GM12878 (cell line): ENCODE measurements around the gene BAZ1B. TPM values are rescaled to one million over a fixed set of nuclear protein-coding genes. Genes with fewer than 3 reads are reported as not detected.

ENCODE experiments used
- ATAC-seq: fragments of 200-7000 bp; cut with Tn5 transposase; 3 replicates; pipeline ENCODE4 v1.9.1; 2020; ENCODE audit warnings: mild to moderate bottlenecking, moderate library complexity
- BruUV-seq: library from RNA; stranded (reverse); fragments of 400-500 nt; replicated peaks from 2 replicates; lab custom pipeline; 2021; lab: Mats Ljungman, UMichigan
- CTCF ChIA-PET: fragments of 300-600 bp; sonication (Branson Sonifier 250); formaldehyde crosslinking; extraction: SDS; loops from one replicate; lab custom pipeline; 2021; ENCODE audit warnings: inconsistent platforms; lab: Yijun Ruan, JAX
- POLR2A ChIA-PET: fragments of 350-600 bp; formaldehyde crosslinking; extraction: SDS; loops from one replicate; lab custom pipeline; 2021; ENCODE audit warnings: inconsistent platforms; lab: Charles Lee
- RAD21 ChIA-PET: fragments of 300-600 bp; sonication (Branson Sonifier 250); formaldehyde crosslinking; loops from one replicate; lab custom pipeline; 2023; ENCODE audit warnings: antibody characterized with exemption; ENCODE audit not compliant: unreplicated experiment; lab: Charles Lee
- SMC1A ChIA-PET: fragments of 300-600 bp; sonication (Branson Sonifier 250); formaldehyde crosslinking; loops from one replicate; lab custom pipeline; 2023; ENCODE audit not compliant: unreplicated experiment, uncharacterized antibody; lab: Charles Lee
- DNase-seq: peaks from one replicate; pipeline ENCODE4 v3.0.0-alpha.2; 2011; ENCODE audit warnings: low read depth, low spot score
- FAIRE-seq: peaks from 3 replicates; lab custom pipeline; 2011; peaks lifted over from hg19 to GRCh38; lab: Jason Lieb, UNC
- H2AFZ ChIP-seq: 2 replicates; pipeline ENCODE4 v1.6.0; 2011; ENCODE audit warnings: low read depth, low read length, control low read depth; ENCODE audit not compliant: control insufficient read depth
- H3K27ac ChIP-seq: 2 replicates; pipeline ENCODE4 v1.5.1; 2011; ENCODE audit warnings: control low read depth; ENCODE audit not compliant: control insufficient read depth, insufficient read depth
- H3K27me3 ChIP-seq, 2 experiments: replicated peaks in 1 of 2; 2 replicates each; pipeline versions ENCODE4 v1.6.0 to v1.6.1; 2011; ENCODE audit warnings: low read length in 1 of 2; ENCODE audit not compliant: control insufficient read depth in 2 of 2, insufficient read depth in 2 of 2
- H3K36me3 ChIP-seq, 2 experiments: 2 replicates each; pipeline ENCODE4 v1.5.1; 2011; ENCODE audit warnings: low read length in 1 of 2; ENCODE audit not compliant: control insufficient read depth in 2 of 2, insufficient read depth in 2 of 2
- H3K4me1 ChIP-seq: 2 replicates; pipeline ENCODE4 v1.6.1; 2011; ENCODE audit warnings: mild to moderate bottlenecking, low read length, moderate library complexity, mixed read lengths; ENCODE audit not compliant: control insufficient read depth, insufficient read depth
- H3K4me2 ChIP-seq: 2 replicates; pipeline ENCODE4 v1.6.0; 2011; ENCODE audit warnings: control low read depth; ENCODE audit not compliant: control insufficient read depth, insufficient read depth
- H3K4me3 ChIP-seq: fragments of 200-600 bp; sonication (generic); 2 replicates; pipeline ENCODE4 v1.5.1; 2016
- H3K79me2 ChIP-seq: 2 replicates; pipeline ENCODE4 v1.6.0; 2011; ENCODE audit warnings: low read length; ENCODE audit not compliant: control insufficient read depth, insufficient read depth
- H3K9ac ChIP-seq: 2 replicates; pipeline ENCODE4 v1.8.0; 2011; ENCODE audit warnings: low read length, control low read depth, mixed read lengths; ENCODE audit not compliant: control insufficient read depth, insufficient read depth
- H3K9me3 ChIP-seq: replicated peaks from 3 replicates; pipeline ENCODE4 v1.5.1; 2011; ENCODE audit warnings: mild to moderate bottlenecking, low read length; ENCODE audit not compliant: control insufficient read depth, insufficient read depth
- H4K20me1 ChIP-seq: 2 replicates; pipeline ENCODE4 v1.6.0; 2011; ENCODE audit not compliant: control insufficient read depth, insufficient read depth
- ASH2L ChIP-seq: fragments of 300-600, 200-600 bp; sonication (generic); IDR thresholded peaks from 2 replicates; pipeline ENCODE4 v1.6.1; 2017; ENCODE audit warnings: low read depth, mild to moderate bottlenecking, borderline replicate concordance
- ATF7 ChIP-seq: fragments of 450-650 bp; IDR thresholded peaks from 2 replicates; pipeline ENCODE4 v1.6.1; 2016; ENCODE audit warnings: low read depth, mild to moderate bottlenecking
- CEBPB ChIP-seq, 2 experiments: fragments of 150-350 bp in 1 of 2; IDR thresholded peaks; 2 replicates each; pipeline ENCODE4 v1.6.1; 2012 to 2014; ENCODE audit warnings: low read depth in 2 of 2, low read length in 2 of 2, borderline replicate concordance in 1 of 2, inconsistent platforms in 1 of 2
- ETV6 ChIP-seq, 2 experiments: fragments of 450-650 bp in 1 of 2; IDR thresholded peaks in 1 of 2; conservative IDR thresholded peaks in 1 of 2; 2 replicates each; pipeline ENCODE4 v1.6.1; 2014; ENCODE audit warnings: antibody characterized with exemption in 1 of 2, borderline replicate concordance in 1 of 2, low read depth in 1 of 2, mild to moderate bottlenecking in 1 of 2, moderate library complexity in 1 of 2
- EZH2 ChIP-seq: IDR thresholded peaks from 2 replicates; pipeline ENCODE4 v1.6.1; 2012; ENCODE audit warnings: low read depth, mild to moderate bottlenecking, control low read depth, inconsistent platforms, low read length, borderline replicate concordance; ENCODE audit not compliant: control insufficient read depth
- FOXK2 ChIP-seq: fragments of 450-650 bp; IDR thresholded peaks from 2 replicates; pipeline ENCODE4 v1.6.1; 2017; ENCODE audit warnings: mild to moderate bottlenecking, moderate library complexity
- IKZF2 ChIP-seq, 2 experiments: fragments of 450-650 bp; IDR thresholded peaks; 2 replicates each; pipeline ENCODE4 v1.6.1; 2017; ENCODE audit warnings: mild to moderate bottlenecking in 2 of 2, moderate library complexity in 2 of 2
- KDM1A ChIP-seq: fragments of 200-600 bp; sonication (generic); IDR thresholded peaks from 2 replicates; pipeline ENCODE4 v1.6.1; 2016; ENCODE audit warnings: borderline replicate concordance
- LARP7 ChIP-seq: fragments of 450-650 bp; IDR thresholded peaks from 2 replicates; pipeline ENCODE4 v1.6.1; 2017; ENCODE audit warnings: mild to moderate bottlenecking
- NBN ChIP-seq: fragments of 450-650 bp; IDR thresholded peaks from 2 replicates; pipeline ENCODE4 v1.6.1; 2016
- RAD21 ChIP-seq: IDR thresholded peaks from 2 replicates; pipeline ENCODE4 v1.6.1; 2011; ENCODE audit warnings: mild to moderate bottlenecking, low read depth, low read length, moderate library complexity; ENCODE audit not compliant: insufficient read depth
- TAF1 ChIP-seq: IDR thresholded peaks from 2 replicates; pipeline ENCODE4 v1.6.1; 2011; ENCODE audit warnings: mild to moderate bottlenecking, low read depth, low read length, borderline replicate concordance
- TCF12 ChIP-seq: IDR thresholded peaks from 2 replicates; pipeline ENCODE4 v1.6.1; 2011; ENCODE audit warnings: low read depth, mild to moderate bottlenecking, low read length
- WGBS: methylation state at CpG from one replicate; pipeline ENCODE4 v1.1.6; 2016; ENCODE audit warnings: low lambda C conversion rate; ENCODE audit not compliant: insufficient replicate concordance, insufficient coverage; ENCODE audit errors: missing lambda C conversion rate; 5-methylcytosine and 5-hydroxymethylcytosine counted together
- in situ Hi-C: fragments of 300-500 bp; cut with MboI; formaldehyde crosslinking; loops from 9 replicates; pipeline ENCODE4 v1.14.3; 2018; ENCODE audit warnings: mixed read lengths
- intact Hi-C: fragments of 100-400 bp; cut with micrococcal nuclease; formaldehyde crosslinking; loops from one replicate; pipeline ENCODE4 v1.14.2; 2022; ENCODE audit not compliant: unreplicated experiment
- polyA plus RNA-seq, 11 experiments: library from polyadenylated mRNA; depleted of rRNA in 4 of 11; unstranded in 6 of 11; stranded (reverse) in 5 of 11; fragments of >200 nt; fragmentation: Nextera tagmentation in 4 of 11; fragmentation: Illumina TruSeq in 1 of 11; extraction: Ambion mirVana in 4 of 11; extraction: Trizol in 1 of 11; gene quantifications; 1 replicate in 1 of 11; 2 replicates in 10 of 11; pipeline versions ENCODE4 v1.2.1 to v1.2.3, GENCODE V29; 2011 to 2016; ENCODE audit warnings: inconsistent platforms in 2 of 11, missing spikeins in 2 of 11, low read depth in 1 of 11
- total RNA-seq, 4 experiments: library from RNA; depleted of rRNA in 3 of 4; stranded (reverse); fragments of >200 nt in 3 of 4; fragmentation: Illumina TruSeq in 1 of 4; extraction: Trizol in 1 of 4; gene quantifications; 2 replicates each; pipeline versions ENCODE4 v1.2.1 to v1.2.3, GENCODE V29; 2013 to 2021
- TF ChIP-seq, protein P1 (sequence below): fragments of 150-350 bp; IDR thresholded peaks from 2 replicates; pipeline ENCODE4 v1.6.1; 2014; ENCODE audit warnings: mild to moderate bottlenecking, low read depth, low read length
- TF ChIP-seq, protein P2 (sequence below): fragments of 450-650 bp; formaldehyde crosslinking; IDR thresholded peaks from 2 replicates; pipeline ENCODE4 v1.5.0; 2022; ENCODE audit warnings: mild to moderate bottlenecking, missing genetic modification characterization

The BAZ1B gene
- total and polyA plus RNA-seq, 10 of the 15 experiments (the other 5 are each of a cell fraction or from before 2014, with no cell fraction given) = 14.0 to 77.4 (median 36.2) TPM

DNA sequence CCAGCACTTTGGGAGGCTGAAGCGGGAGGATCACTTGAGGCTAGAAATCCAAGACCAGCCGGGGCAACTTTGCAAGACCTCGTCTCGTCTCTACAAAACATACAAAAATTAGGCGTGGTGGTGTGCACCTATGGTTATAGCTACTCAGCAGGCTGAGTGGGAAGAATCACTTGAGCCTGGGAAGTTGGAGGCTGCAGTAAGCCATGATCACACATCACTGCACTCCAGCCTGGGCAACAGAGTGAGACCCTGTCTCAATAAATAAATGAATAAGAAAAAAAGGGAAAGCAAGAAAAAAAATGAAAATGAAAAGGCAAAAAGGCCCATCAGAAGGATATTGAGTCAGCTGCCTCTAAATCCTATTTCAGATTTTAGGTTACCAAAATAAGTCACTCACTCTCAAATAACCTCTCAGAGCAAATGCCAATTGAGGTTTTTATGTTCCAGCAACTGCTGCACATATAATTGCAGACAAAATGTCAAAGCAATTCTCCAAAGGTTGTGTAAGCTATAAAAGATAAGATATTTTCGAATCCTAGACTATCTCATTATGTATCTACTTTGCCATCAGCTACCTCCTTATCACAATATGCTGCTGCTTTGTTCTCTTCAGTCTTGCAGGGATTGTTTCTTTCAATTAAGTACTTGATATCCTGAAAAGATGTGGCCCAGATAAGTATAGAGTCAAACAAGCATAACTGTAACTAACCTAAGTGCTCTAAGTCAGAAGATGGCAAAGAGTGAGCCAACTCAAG lies 4.7 kb downstream of the BAZ1B start:
- FAIRE-seq = no peak
- TF ChIP-seq KDM1A (no peak), FOXK2 (no peak), ETV6 (conservative IDR thresholded peaks at IDR 0.05 in 1 of 2, IDR thresholded peaks at IDR 0.05 in 1 of 2; ENCODE audit: borderline replicate concordance in 1 of 2, low read depth in 1 of 2) (no peak), NBN (no peak), RAD21 (no peak), ATF7 (no peak), LARP7 (no peak), TCF12 (no peak), IKZF2 (IDR thresholded peaks at IDR 0.05) (no peak), CEBPB (IDR thresholded peaks at IDR 0.05; ENCODE audit: borderline replicate concordance in 1 of 2, low read depth in 2 of 2, low read length in 2 of 2) (no peak), TAF1 (no peak), ASH2L (no peak), EZH2 (no peak)
- TF ChIP-seq, protein P1, sequence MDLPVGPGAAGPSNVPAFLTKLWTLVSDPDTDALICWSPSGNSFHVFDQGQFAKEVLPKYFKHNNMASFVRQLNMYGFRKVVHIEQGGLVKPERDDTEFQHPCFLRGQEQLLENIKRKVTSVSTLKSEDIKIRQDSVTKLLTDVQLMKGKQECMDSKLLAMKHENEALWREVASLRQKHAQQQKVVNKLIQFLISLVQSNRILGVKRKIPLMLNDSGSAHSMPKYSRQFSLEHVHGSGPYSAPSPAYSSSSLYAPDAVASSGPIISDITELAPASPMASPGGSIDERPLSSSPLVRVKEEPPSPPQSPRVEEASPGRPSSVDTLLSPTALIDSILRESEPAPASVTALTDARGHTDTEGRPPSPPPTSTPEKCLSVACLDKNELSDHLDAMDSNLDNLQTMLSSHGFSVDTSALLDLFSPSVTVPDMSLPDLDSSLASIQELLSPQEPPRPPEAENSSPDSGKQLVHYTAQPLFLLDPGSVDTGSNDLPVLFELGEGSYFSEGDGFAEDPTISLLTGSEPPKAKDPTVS = no peak
- TF ChIP-seq, protein P2, sequence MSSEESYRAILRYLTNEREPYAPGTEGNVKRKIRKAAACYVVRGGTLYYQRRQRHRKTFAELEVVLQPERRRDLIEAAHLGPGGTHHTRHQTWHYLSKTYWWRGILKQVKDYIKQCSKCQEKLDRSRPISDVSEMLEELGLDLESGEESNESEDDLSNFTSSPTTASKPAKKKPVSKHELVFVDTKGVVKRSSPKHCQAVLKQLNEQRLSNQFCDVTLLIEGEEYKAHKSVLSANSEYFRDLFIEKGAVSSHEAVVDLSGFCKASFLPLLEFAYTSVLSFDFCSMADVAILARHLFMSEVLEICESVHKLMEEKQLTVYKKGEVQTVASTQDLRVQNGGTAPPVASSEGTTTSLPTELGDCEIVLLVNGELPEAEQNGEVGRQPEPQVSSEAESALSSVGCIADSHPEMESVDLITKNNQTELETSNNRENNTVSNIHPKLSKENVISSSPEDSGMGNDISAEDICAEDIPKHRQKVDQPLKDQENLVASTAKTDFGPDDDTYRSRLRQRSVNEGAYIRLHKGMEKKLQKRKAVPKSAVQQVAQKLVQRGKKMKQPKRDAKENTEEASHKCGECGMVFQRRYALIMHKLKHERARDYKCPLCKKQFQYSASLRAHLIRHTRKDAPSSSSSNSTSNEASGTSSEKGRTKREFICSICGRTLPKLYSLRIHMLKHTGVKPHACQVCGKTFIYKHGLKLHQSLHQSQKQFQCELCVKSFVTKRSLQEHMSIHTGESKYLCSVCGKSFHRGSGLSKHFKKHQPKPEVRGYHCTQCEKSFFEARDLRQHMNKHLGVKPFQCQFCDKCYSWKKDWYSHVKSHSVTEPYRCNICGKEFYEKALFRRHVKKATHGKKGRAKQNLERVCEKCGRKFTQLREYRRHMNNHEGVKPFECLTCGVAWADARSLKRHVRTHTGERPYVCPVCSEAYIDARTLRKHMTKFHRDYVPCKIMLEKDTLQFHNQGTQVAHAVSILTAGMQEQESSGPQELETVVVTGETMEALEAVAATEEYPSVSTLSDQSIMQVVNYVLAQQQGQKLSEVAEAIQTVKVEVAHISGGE (CRISPR knock-in tag) = no peak

More for the DNA sequence above, 4.7 kb downstream of the BAZ1B start:
- RAD21 ChIA-PET = no interaction called here
- no peaks in the 10 kb centered on the region for H3K27me3 ChIP-seq
- H3K4me3 ChIP-seq = peak overlapping the region; percentile 23; the same call in 1 of the 2 replicates
- CTCF ChIA-PET = interaction anchor here (0.8 to 1.3 kb wide), 2 partner anchors 16 to 65 kb away, joined by 3 to 5 read pairs; no protein-coding TSS in a partner anchor
- no peak for DNase-seq
- no TSS peak for BruUV-seq
- H3K27ac ChIP-seq = no peak overlapping the region
- H3K9me3 ChIP-seq = no peaks in the 10 kb centered on the region; the same call in 2 of the 3 replicates
- intact Hi-C loops (no loop called here), in situ Hi-C loops (no loop called here)
- no peak overlapping the region for H2AFZ ChIP-seq
- H4K20me1 ChIP-seq = no peaks in the 10 kb centered on the region; the same call in 1 of the 2 replicates
- POLR2A ChIA-PET = interaction anchor here (0.5 to 0.7 kb wide), 2 partner anchors 11 to 60 kb away, joined by 3 to 4 read pairs; no protein-coding TSS in a partner anchor
- SMC1A ChIA-PET = interaction anchor here (0.6 to 1.6 kb wide), 4 partner anchors 8 to 70 kb away, joined by 3 read pairs; no protein-coding TSS in a partner anchor
- ATAC-seq = no peak
- WGBS = 89% methylated on average over 6 of the region's 6 CpGs
- peak overlapping the region; percentile 43; the same call in 1 of the 2 replicates for H3K4me2 ChIP-seq
- H3K36me3 ChIP-seq = peaks cover 7 to 29% of the 10 kb centered on the region in 2 experiments; a peak in 3 of 4 replicates
- H3K79me2 ChIP-seq = peaks cover 92% of the 10 kb centered on the region
- no peak overlapping the region for H3K9ac ChIP-seq
- H3K4me1 ChIP-seq = peaks cover 5% of the 10 kb centered on the region
